ENCODE measurements around the gene ARRB1. TPM values are rescaled to one million over a fixed set of nuclear protein-coding genes. Genes with fewer than 3 reads are reported as not detected.

ARRB1 gene
- total RNA-seq, 1 donor from 2014 or later, result 1.0 TPM

GRCh38 chr11:75236062-75236461 lies 115.4 kb downstream of the ARRB1 start:
- Mint-ChIP-seq H3K9me3 (no peaks in the 10 kb centered on the region), H3K36me3 (no peaks in the 10 kb centered on the region), H3K4me1 (peaks cover 10% of the 10 kb centered on the region), H3K27me3 (ENCODE audit: insufficient read depth, low read depth) (peaks cover 23% of the 10 kb centered on the region), H3K4me3 (no peak overlapping the region), H3K27ac (no peak overlapping the region)
- no peak overlapping the region for H3K4me2 ChIP-seq
- no peaks in the 10 kb centered on the region for H3K9me3 ChIP-seq (ENCODE audit: low read depth)
- DNase-seq (ENCODE audit: low spot score), result no peak
- H3K27ac ChIP-seq, result no peak overlapping the region
- H3K36me3 ChIP-seq, result no peaks in the 10 kb centered on the region
- H3K9ac ChIP-seq, result no peak overlapping the region
- TF ChIP-seq EZH2phosphoT487 (IDR thresholded peaks at IDR 0.05) (no peak), EZH2 (IDR thresholded peaks at IDR 0.05) (no peak)
- TF ChIP-seq, protein P1, sequence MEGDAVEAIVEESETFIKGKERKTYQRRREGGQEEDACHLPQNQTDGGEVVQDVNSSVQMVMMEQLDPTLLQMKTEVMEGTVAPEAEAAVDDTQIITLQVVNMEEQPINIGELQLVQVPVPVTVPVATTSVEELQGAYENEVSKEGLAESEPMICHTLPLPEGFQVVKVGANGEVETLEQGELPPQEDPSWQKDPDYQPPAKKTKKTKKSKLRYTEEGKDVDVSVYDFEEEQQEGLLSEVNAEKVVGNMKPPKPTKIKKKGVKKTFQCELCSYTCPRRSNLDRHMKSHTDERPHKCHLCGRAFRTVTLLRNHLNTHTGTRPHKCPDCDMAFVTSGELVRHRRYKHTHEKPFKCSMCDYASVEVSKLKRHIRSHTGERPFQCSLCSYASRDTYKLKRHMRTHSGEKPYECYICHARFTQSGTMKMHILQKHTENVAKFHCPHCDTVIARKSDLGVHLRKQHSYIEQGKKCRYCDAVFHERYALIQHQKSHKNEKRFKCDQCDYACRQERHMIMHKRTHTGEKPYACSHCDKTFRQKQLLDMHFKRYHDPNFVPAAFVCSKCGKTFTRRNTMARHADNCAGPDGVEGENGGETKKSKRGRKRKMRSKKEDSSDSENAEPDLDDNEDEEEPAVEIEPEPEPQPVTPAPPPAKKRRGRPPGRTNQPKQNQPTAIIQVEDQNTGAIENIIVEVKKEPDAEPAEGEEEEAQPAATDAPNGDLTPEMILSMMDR (IDR thresholded peaks at IDR 0.05), result no peak
- peaks cover 38% of the 10 kb centered on the region for H4K20me1 ChIP-seq (ENCODE audit: low read depth)
- H3K27me3 ChIP-seq, result peaks cover 40% of the 10 kb centered on the region
- peaks cover 13% of the 10 kb centered on the region for H3K4me1 ChIP-seq
- no peaks in the 10 kb centered on the region for H3K79me2 ChIP-seq (ENCODE audit: low read depth)
- no peak overlapping the region for H2AFZ ChIP-seq (replicated peaks)
- H3K4me3 ChIP-seq, result no peak overlapping the region
- no peaks in the 10 kb centered on the region for H3F3A ChIP-seq (ENCODE audit: low read depth)

DNA sequence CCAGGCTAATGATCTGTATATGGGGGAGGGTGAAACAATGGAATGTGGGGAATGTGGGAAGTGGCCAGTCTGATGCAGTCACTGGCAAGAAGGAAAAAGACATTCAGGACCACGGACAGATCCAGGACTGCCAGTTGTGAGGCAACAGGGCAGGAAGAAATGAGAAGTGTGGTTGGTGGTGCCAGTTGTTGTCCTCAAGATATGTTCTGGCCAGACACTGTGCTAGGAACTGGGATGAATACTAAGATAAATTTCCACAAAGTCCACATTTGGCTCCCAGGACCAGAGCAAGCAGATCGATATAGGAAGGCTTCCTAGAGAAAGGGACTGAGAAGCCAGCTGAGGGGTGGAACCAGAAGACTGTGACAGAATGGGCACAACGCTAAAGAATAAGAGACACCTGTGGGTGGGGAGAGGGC lies 117.7 kb downstream of the ARRB1 start:
- H3K79me2 ChIP-seq (ENCODE audit: low read depth), result no peaks in the 10 kb centered on the region
- H3K4me2 ChIP-seq, result no peak overlapping the region
- H3K9me3 ChIP-seq (ENCODE audit: low read depth), result no peaks in the 10 kb centered on the region
- H3K4me3 ChIP-seq, result no peak overlapping the region
- TF ChIP-seq, protein P1 (IDR thresholded peaks at IDR 0.05), result no peak
- TF ChIP-seq EZH2 (IDR thresholded peaks at IDR 0.05) (no peak), EZH2phosphoT487 (IDR thresholded peaks at IDR 0.05) (no peak)
- Mint-ChIP-seq H3K9me3 (no peaks in the 10 kb centered on the region), H3K36me3 (no peaks in the 10 kb centered on the region), H3K4me1 (peaks cover 7% of the 10 kb centered on the region), H3K27me3 (ENCODE audit: insufficient read depth, low read depth) (peaks cover 13% of the 10 kb centered on the region), H3K4me3 (peak overlapping the region; percentile 30), H3K27ac (no peak overlapping the region)
- peaks cover 24% of the 10 kb centered on the region for H4K20me1 ChIP-seq (ENCODE audit: low read depth)
- H3K4me1 ChIP-seq, result no peaks in the 10 kb centered on the region
- H3K27ac ChIP-seq, result no peak overlapping the region
- DNase-seq (ENCODE audit: low spot score), result peak; percentile 92
- peaks cover 17% of the 10 kb centered on the region for H3K27me3 ChIP-seq
- no peaks in the 10 kb centered on the region for H3F3A ChIP-seq (ENCODE audit: low read depth)
- H3K36me3 ChIP-seq, result no peaks in the 10 kb centered on the region
- H3K9ac ChIP-seq, result no peak overlapping the region
- no peak overlapping the region for H2AFZ ChIP-seq (replicated peaks)

DNA sequence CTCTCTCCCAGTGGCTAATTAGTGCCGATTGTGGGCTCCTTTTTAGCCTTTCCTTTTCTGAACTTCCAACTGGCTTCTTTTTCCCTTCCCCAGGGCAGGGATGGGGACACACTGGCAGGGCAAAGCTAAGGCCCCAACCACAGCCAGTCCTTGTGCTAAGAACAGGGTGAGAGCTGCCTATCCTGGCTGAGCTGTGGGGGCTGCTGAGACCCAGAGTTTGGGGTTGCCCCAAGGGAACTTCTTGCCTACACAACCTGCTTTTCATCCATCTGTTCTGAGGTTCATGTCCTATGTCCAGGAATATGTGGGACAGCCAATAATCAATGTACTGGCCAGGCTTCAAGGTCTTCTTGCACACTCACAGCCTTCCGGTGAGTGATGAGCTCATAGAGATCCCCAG lies 120.8 kb downstream of the ARRB1 start:
- Histone ChIP-seq H3F3A (ENCODE audit: low read depth) (no peaks in the 10 kb centered on the region), H3K27ac (no peak overlapping the region), H2AFZ (replicated peaks) (no peak overlapping the region), H3K79me2 (ENCODE audit: low read depth) (no peaks in the 10 kb centered on the region), H4K20me1 (ENCODE audit: low read depth) (peaks cover 18% of the 10 kb centered on the region), H3K9ac (no peak overlapping the region), H3K36me3 (no peaks in the 10 kb centered on the region), H3K4me3 (no peak overlapping the region), H3K27me3 (no peaks in the 10 kb centered on the region), H3K4me1 (no peaks in the 10 kb centered on the region), H3K9me3 (ENCODE audit: low read depth) (no peaks in the 10 kb centered on the region), H3K4me2 (no peak overlapping the region)
- Mint-ChIP-seq H3K4me3 (no peak overlapping the region), H3K27me3 (ENCODE audit: insufficient read depth, low read depth) (peaks cover 8% of the 10 kb centered on the region), H3K27ac (no peak overlapping the region), H3K4me1 (peaks cover 2% of the 10 kb centered on the region), H3K9me3 (no peaks in the 10 kb centered on the region), H3K36me3 (no peaks in the 10 kb centered on the region)
- TF ChIP-seq EZH2phosphoT487 (IDR thresholded peaks at IDR 0.05), result no peak
- TF ChIP-seq, protein P1 (IDR thresholded peaks at IDR 0.05), result no peak
- TF ChIP-seq EZH2 (IDR thresholded peaks at IDR 0.05), result no peak
- DNase-seq (ENCODE audit: low spot score), result no peak

Measured in neural progenitor cell (in vitro differentiated cells).